ENCODE data around the gene PLXND1.

DNA sequence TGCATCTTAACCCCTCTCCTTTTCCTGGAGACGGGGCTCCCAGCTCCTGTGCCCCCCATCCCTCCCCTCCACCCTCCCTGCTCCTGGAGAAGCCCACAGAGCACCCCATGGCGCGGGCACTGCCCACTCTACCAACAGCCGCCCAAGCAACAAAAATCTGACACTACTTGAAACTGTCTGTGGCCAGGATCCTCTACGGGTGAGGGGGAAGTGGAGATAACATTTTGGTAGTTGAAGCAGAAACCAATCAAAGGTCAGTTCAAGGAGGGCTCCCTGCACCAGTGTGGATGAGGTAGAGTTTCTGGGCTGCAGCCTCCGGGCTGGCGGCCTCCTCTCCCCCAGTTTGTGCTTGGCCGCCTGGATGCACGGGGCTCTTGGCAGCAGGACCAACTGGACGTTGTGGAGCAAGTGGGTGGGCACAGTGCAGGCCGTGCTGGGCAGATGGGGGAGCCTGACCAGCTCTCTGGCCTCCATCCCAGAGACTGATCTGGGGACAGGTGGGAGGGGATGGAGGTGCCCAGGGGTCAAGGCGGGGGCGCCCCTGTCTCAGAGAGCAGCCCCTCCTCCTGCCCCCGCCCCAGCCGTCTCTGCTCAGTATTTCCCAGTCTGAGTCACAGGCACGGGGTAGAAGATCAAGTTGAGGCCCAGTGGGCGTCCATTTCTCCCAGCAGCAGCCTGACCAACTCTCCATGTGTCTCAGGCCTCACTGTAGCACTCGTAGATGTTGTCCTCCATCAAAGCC lies 50.7 kb downstream of the PLXND1 start:
- TF ChIP-seq, protein P1, sequence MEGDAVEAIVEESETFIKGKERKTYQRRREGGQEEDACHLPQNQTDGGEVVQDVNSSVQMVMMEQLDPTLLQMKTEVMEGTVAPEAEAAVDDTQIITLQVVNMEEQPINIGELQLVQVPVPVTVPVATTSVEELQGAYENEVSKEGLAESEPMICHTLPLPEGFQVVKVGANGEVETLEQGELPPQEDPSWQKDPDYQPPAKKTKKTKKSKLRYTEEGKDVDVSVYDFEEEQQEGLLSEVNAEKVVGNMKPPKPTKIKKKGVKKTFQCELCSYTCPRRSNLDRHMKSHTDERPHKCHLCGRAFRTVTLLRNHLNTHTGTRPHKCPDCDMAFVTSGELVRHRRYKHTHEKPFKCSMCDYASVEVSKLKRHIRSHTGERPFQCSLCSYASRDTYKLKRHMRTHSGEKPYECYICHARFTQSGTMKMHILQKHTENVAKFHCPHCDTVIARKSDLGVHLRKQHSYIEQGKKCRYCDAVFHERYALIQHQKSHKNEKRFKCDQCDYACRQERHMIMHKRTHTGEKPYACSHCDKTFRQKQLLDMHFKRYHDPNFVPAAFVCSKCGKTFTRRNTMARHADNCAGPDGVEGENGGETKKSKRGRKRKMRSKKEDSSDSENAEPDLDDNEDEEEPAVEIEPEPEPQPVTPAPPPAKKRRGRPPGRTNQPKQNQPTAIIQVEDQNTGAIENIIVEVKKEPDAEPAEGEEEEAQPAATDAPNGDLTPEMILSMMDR (IDR thresholded peaks at IDR 0.05; ENCODE audit: borderline replicate concordance, extremely low read depth, low read length, poor library complexity, severe bottlenecking): no peak
- TF ChIP-seq EZH2 (IDR thresholded peaks at IDR 0.05; ENCODE audit: borderline replicate concordance, low read depth, low read length, severe bottlenecking): no peak
